Mesendoderm (in vitro differentiated cells): ENCODE data around the gene MAGEA1. TPM values are rescaled to one million over a fixed set of nuclear protein-coding genes. Genes with fewer than 3 reads are reported as not detected.
"Not testable (repeated sequence)": the region's sequence is repeated elsewhere in the genome, so short reads cannot be mapped to it uniquely, and the experiment has no call there.

Experiments
- DNase-seq: peaks from one replicate; pipeline ENCODE4 v3.0.0; 2013
- H2AK5ac ChIP-seq: 2 replicates; pipeline ENCODE4 v1.6.1; 2013; ENCODE audit warnings: low read length, inconsistent platforms
- H2BK120ac ChIP-seq: 2 replicates; pipeline ENCODE4 v1.6.1; 2013; ENCODE audit warnings: low read depth, mild to moderate bottlenecking, low read length, moderate library complexity, mixed read lengths
- H2BK15ac ChIP-seq: replicated peaks from 2 replicates; pipeline ENCODE4 v1.6.1; 2013; ENCODE audit warnings: low read depth, mild to moderate bottlenecking, moderate library complexity
- H2BK5ac ChIP-seq: 2 replicates; pipeline ENCODE4 v1.6.1; 2013; ENCODE audit warnings: low read length, inconsistent platforms
- H3K18ac ChIP-seq: 2 replicates; pipeline ENCODE4 v1.6.1; 2013; ENCODE audit warnings: mild to moderate bottlenecking, low read length, mixed read lengths
- H3K23ac ChIP-seq: one replicate; pipeline ENCODE4 v1.6.1; 2013; ENCODE audit warnings: low read length
- H3K27ac ChIP-seq: 2 replicates; pipeline ENCODE4 v1.5.1; 2013; ENCODE audit warnings: low read depth, mild to moderate bottlenecking, inconsistent platforms, low read length, moderate library complexity
- H3K27me3 ChIP-seq: 2 replicates; pipeline ENCODE4 v1.6.1; 2013; ENCODE audit warnings: low read length, control low read depth, mild to moderate bottlenecking, inconsistent platforms; ENCODE audit not compliant: insufficient read depth, poor library complexity
- H3K36me3 ChIP-seq: 2 replicates; pipeline ENCODE4 v1.6.1; 2013; ENCODE audit warnings: low read length, inconsistent platforms; ENCODE audit not compliant: control insufficient read depth, insufficient read depth
- H3K4ac ChIP-seq: one replicate; pipeline ENCODE4 v1.6.1; 2013; ENCODE audit warnings: low read depth, mild to moderate bottlenecking, low read length, moderate library complexity
- H3K4me1 ChIP-seq: 2 replicates; pipeline ENCODE4 v1.6.1; 2013; ENCODE audit warnings: low read depth, low read length, inconsistent platforms; ENCODE audit not compliant: control insufficient read depth
- H3K4me2 ChIP-seq: 2 replicates; pipeline ENCODE4 v1.6.1; 2013; ENCODE audit warnings: low read length
- H3K4me3 ChIP-seq: 2 replicates; pipeline ENCODE4 v1.5.1; 2013; ENCODE audit warnings: mild to moderate bottlenecking, low read length
- H3K56ac ChIP-seq: one replicate; pipeline ENCODE4 v1.6.1; 2013; ENCODE audit warnings: low read length
- H3K79me1 ChIP-seq: 2 replicates; pipeline ENCODE4 v1.6.1; 2013; ENCODE audit warnings: low read length, inconsistent platforms
- H3K79me2 ChIP-seq: 2 replicates; pipeline ENCODE4 v1.6.1; 2013; ENCODE audit warnings: mild to moderate bottlenecking, low read length; ENCODE audit not compliant: control insufficient read depth, insufficient read depth
- H3K9ac ChIP-seq: 2 replicates; pipeline ENCODE4 v1.6.1; 2013; ENCODE audit warnings: low read length, inconsistent platforms
- H4K5ac ChIP-seq: one replicate; pipeline ENCODE4 v1.6.1; 2013; ENCODE audit warnings: low read length
- H4K8ac ChIP-seq: one replicate; pipeline ENCODE4 v1.6.1; 2013; ENCODE audit warnings: low read depth, mild to moderate bottlenecking, control low read depth, low read length, moderate library complexity
- WGBS: extraction: QIAGEN DNeasy Blood & Tissue Kit; methylation state at CpG from one replicate; pipeline ENCODE4 v1.1.7; 2013; ENCODE audit warnings: low lambda C conversion rate, missing lambda C conversion rate; ENCODE audit not compliant: insufficient coverage; ENCODE audit errors: extremely low coverage; 5-methylcytosine and 5-hydroxymethylcytosine counted together
- polyA plus RNA-seq, 2 experiments: library from polyadenylated mRNA; stranded (reverse); fragments of 200-250 nt; gene quantifications; one replicate each; pipeline ENCODE4 v1.2.3, GENCODE V29; 2013

MAGEA1 gene, protein sequence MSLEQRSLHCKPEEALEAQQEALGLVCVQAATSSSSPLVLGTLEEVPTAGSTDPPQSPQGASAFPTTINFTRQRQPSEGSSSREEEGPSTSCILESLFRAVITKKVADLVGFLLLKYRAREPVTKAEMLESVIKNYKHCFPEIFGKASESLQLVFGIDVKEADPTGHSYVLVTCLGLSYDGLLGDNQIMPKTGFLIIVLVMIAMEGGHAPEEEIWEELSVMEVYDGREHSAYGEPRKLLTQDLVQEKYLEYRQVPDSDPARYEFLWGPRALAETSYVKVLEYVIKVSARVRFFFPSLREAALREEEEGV
- polyA plus RNA-seq (2013, experiment 1 of 2) = not detected
- polyA plus RNA-seq (2013, experiment 2 of 2) = 0.03 TPM

DNA sequence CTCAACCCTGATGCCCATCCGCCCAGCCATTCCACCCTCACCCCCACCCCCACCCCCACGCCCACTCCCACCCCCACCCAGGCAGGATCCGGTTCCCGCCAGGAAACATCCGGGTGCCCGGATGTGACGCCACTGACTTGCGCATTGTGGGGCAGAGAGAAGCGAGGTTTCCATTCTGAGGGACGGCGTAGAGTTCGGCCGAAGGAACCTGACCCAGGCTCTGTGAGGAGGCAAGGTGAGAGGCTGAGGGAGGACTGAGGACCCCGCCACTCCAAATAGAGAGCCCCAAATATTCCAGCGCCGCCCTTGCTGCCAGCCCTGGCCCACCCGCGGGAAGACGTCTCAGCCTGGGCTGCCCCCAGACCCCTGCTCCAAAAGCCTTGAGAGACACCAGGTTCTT is at the start of gene MAGEA1:
MAGEA1 (plus strand) TSS at position 154 of the 400 bp plus-strand sequence. CDS start 3,106 bp downstream, outside the sequence.
- Histone ChIP-seq H3K27ac (no peak within 1 kb of the TSS), H3K79me1 (no peaks in the 10 kb centered on the region), H2BK15ac (no peak within 1 kb of the TSS), H3K4me3 (no peak within 1 kb of the TSS), H4K8ac (no peak within 1 kb of the TSS), H2BK120ac (no peak within 1 kb of the TSS), H3K18ac (no peak within 1 kb of the TSS), H3K79me2 (no peaks in the 10 kb centered on the region), H3K27me3 (no peaks in the 10 kb centered on the region), H3K4ac (no peak within 1 kb of the TSS), H3K9ac (no peak within 1 kb of the TSS), H2BK5ac (no peak within 1 kb of the TSS), H3K23ac (no peak within 1 kb of the TSS), H2AK5ac (no peak within 1 kb of the TSS), H3K36me3 (no peaks in the 10 kb centered on the region), H3K4me2 (no peak within 1 kb of the TSS), H3K4me1 (no peaks in the 10 kb centered on the region), H4K5ac (no peak within 1 kb of the TSS), H3K56ac (no peak within 1 kb of the TSS)
- WGBS = no CpG with 5 or more reads among the region's 19 CpGs
- DNase-seq = no peak

DNA sequence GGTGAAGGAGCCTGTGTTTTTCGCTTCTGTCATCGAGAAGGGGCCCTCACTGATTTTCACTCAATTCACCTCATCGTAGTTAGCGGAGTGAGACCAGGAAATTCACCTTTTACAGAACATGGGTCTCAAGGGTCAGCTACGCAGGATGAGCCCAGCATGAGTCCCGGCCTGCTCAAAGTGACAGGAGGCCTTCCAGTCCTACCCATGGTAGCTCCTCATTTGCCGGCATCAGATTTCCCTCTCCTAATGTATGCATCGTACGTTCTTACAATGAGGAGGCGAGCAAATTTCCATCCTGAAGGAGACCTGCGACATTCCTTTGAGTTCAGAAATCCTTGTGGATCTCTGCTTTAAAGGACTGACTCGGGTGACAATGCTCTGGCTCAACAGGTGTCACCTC is 46.2 kb upstream of the MAGEA1 start:
- not testable (repeated sequence) for H2BK120ac ChIP-seq, H3K4me3 ChIP-seq, H3K27me3 ChIP-seq, H3K27ac ChIP-seq, H3K4ac ChIP-seq, H4K5ac ChIP-seq, H3K79me1 ChIP-seq, H3K36me3 ChIP-seq, H4K8ac ChIP-seq, DNase-seq, H3K4me2 ChIP-seq, H3K23ac ChIP-seq, H3K18ac ChIP-seq, H3K79me2 ChIP-seq, H2AK5ac ChIP-seq, H2BK5ac ChIP-seq, H3K56ac ChIP-seq, H3K9ac ChIP-seq, H2BK15ac ChIP-seq, H3K4me1 ChIP-seq
- WGBS = no CpG with 5 or more reads among the region's 12 CpGs

DNA sequence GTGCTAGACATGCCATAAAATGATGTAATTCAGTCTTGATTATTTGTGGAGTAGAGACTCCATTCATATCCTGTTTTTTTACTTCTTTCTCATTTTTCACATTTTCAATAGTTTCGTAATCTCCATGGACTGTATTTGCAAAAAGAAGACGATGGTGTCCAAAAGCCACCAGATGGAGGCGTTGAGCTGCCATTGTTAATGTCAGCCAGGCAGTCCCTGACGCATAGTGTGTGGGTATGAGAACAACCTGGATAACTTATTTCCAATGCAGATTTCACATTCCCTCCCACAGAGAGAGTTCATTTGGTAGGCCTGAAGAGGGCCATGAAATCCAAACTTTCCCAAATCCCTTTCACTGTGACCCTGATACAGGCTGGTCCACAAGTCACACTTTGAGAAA is 40.0 kb upstream of the MAGEA1 start:
- H3K79me2 ChIP-seq, H3K4me3 ChIP-seq, H2BK15ac ChIP-seq, H2BK120ac ChIP-seq, H3K23ac ChIP-seq, H3K4ac ChIP-seq, H3K9ac ChIP-seq, H4K8ac ChIP-seq, H3K18ac ChIP-seq, H3K27me3 ChIP-seq, H3K4me2 ChIP-seq, H4K5ac ChIP-seq, DNase-seq, H3K56ac ChIP-seq, H3K36me3 ChIP-seq, H3K4me1 ChIP-seq, H3K27ac ChIP-seq, H2AK5ac ChIP-seq, H3K79me1 ChIP-seq, H2BK5ac ChIP-seq: not testable (repeated sequence)
- WGBS = no CpG with 5 or more reads among the region's 4 CpGs

DNA sequence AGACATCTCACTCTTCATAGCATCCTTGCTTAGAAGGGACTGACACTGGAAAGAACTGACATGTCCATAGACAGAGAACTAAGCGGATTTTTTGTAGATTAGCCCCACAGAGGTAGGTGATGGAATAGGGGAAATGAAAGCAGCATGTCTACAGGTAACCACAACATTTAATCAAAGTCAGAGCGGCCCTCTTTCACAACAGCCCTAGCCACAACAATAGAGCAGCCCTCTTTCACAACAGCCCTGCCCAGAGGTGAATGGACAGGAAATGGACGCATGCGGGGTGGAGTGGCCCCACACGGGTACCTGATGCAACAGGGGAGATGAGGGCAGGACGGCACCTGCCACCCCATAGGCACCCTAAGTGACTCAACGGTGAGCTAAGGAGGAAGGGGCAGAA is 32.8 kb upstream of the MAGEA1 start:
- H3K36me3 ChIP-seq = not testable (repeated sequence)

DNA sequence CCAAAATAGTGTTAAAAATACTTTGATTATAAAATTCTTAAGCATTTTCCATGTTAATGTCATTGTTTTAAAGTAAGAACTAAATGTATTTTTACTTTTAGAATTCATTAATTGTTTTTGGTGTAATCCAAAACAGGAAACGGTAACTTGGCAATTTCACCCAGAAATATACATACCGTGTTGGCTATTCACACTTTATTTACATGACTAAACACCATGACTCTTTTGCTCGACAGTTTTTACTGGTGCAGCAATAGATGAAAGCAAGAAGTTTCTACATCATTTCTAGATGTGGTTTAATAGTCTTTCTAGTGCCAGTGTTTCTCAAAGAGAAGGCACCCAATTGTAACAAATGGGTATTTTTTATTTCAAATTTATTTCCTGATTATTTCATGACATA is 25.6 kb upstream of the MAGEA1 start:
- Histone ChIP-seq H3K4ac (no peak overlapping the region), H3K4me1 (no peaks in the 10 kb centered on the region), H2BK120ac (no peak overlapping the region), H4K8ac (no peak overlapping the region), H3K36me3 (no peaks in the 10 kb centered on the region), H3K23ac (no peak overlapping the region), H3K27ac (no peak overlapping the region), H2BK15ac (no peak overlapping the region), H2AK5ac (no peak overlapping the region), H3K18ac (no peak overlapping the region), H4K5ac (no peak overlapping the region), H3K56ac (no peak overlapping the region), H3K79me2 (no peaks in the 10 kb centered on the region), H3K4me2 (no peak overlapping the region), H3K9ac (no peak overlapping the region), H2BK5ac (no peak overlapping the region), H3K27me3 (no peaks in the 10 kb centered on the region), H3K79me1 (no peaks in the 10 kb centered on the region), H3K4me3 (no peak overlapping the region)
- no peak for DNase-seq
- no CpG with 5 or more reads among the region's 3 CpGs for WGBS

More for the DNA sequence above, 32.8 kb upstream of the MAGEA1 start:
- not testable (repeated sequence) for H3K4me2 ChIP-seq, H3K4ac ChIP-seq, H3K27ac ChIP-seq, H3K27me3 ChIP-seq, H2BK120ac ChIP-seq, H3K9ac ChIP-seq, H3K56ac ChIP-seq, H3K4me3 ChIP-seq, H2AK5ac ChIP-seq, H4K8ac ChIP-seq, H3K4me1 ChIP-seq, H3K79me2 ChIP-seq, H3K23ac ChIP-seq, H3K79me1 ChIP-seq, H4K5ac ChIP-seq, H3K18ac ChIP-seq, H2BK15ac ChIP-seq, DNase-seq, H2BK5ac ChIP-seq
- no CpG with 5 or more reads among the region's 7 CpGs for WGBS

DNA sequence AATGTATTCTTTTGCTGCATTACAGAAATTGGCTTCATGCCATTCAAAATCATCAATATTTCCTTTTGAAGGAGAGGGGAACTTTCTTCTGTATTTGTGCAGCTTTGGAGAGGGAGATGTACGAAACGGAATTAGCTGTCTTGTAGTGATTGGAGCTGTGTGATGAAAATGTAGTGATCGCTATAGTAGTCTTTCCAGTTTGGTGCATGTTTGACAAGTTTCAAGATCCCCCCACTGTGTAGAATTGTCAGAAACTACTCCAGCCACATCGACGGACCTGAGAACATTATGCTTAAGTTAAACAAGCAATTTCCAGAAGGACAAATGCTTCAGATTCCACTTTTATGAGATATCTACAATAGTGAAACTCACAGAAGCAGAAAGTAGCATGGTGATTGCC is 21.6 kb upstream of the MAGEA1 start:
- H3K27me3 ChIP-seq = no peaks in the 10 kb centered on the region
- WGBS = no CpG with 5 or more reads among the region's 5 CpGs

More for the DNA sequence above, 21.6 kb upstream of the MAGEA1 start:
- no peak overlapping the region for H2BK15ac ChIP-seq
- no peak overlapping the region for H4K5ac ChIP-seq
- H3K4me1 ChIP-seq = no peaks in the 10 kb centered on the region
- H3K9ac ChIP-seq = no peak overlapping the region
- H3K79me1 ChIP-seq = no peaks in the 10 kb centered on the region
- H3K4ac ChIP-seq = no peak overlapping the region
- H3K4me3 ChIP-seq = no peak overlapping the region
- no peak overlapping the region for H3K23ac ChIP-seq
- H3K27ac ChIP-seq = no peak overlapping the region
- no peak overlapping the region for H4K8ac ChIP-seq
- H2BK120ac ChIP-seq = no peak overlapping the region
- H3K18ac ChIP-seq = no peak overlapping the region
- H3K79me2 ChIP-seq = no peaks in the 10 kb centered on the region
- H3K36me3 ChIP-seq = no peaks in the 10 kb centered on the region
- H2AK5ac ChIP-seq = no peak overlapping the region
- DNase-seq = no peak
- H3K4me2 ChIP-seq = no peak overlapping the region
- no peak overlapping the region for H3K56ac ChIP-seq
- no peak overlapping the region for H2BK5ac ChIP-seq
